ENCODE results near the gene NAV3.

GRCh38 chr12:77833329-77833728 lies 2.6 kb downstream of the NAV3 start:
- no peak for TF ChIP-seq CTCF (IDR thresholded peaks at IDR 0.05)
- no peak for TF ChIP-seq POLR2A (IDR thresholded peaks at IDR 0.05)

Measured in sigmoid colon (tissue), 3 donors.